Aorta (tissue), 5 donors: Measurements from ENCODE around the gene TNS4. TPM values are rescaled to one million over a fixed set of nuclear protein-coding genes. Genes with fewer than 3 reads are reported as not detected.
A peak's percentile ranks its signal among the peaks of the same experiment; 100 is the strongest.

Experiments
- ATAC-seq: fragments of 200-7000 bp; cut with Tn5 transposase; one replicate; pipeline ENCODE4 v1.9.1; 2022; ENCODE audit warnings: moderate library complexity; ENCODE audit not compliant: low FRiP score
- DNase-seq, 2 donors: peaks; one replicate each; pipeline ENCODE4 v3.0.0-alpha.2; 2020
- H3K27ac ChIP-seq, 2 donors: one replicate each; pipeline ENCODE4 v1.5.1; 2013; ENCODE audit warnings: low read length in 2 of 2, mild to moderate bottlenecking in 2 of 2, moderate library complexity in 2 of 2, control low read depth in 1 of 2, inconsistent platforms in 1 of 2, low read depth in 1 of 2
- H3K27me3 ChIP-seq, 2 donors: one replicate each; pipeline ENCODE4 v1.6.1; 2013; ENCODE audit warnings: control low read depth in 1 of 2, low read length in 1 of 2, mild to moderate bottlenecking in 1 of 2, moderate library complexity in 1 of 2; ENCODE audit not compliant: insufficient read depth in 2 of 2, control insufficient read depth in 1 of 2
- H3K36me3 ChIP-seq, 2 donors: one replicate each; pipeline ENCODE4 v1.6.1; 2013; ENCODE audit warnings: control low read depth in 1 of 2, low read length in 1 of 2, mild to moderate bottlenecking in 1 of 2; ENCODE audit not compliant: insufficient read depth in 2 of 2, control insufficient read depth in 1 of 2
- H3K4me1 ChIP-seq, 2 donors: one replicate each; pipeline ENCODE4 v1.6.1; 2013; ENCODE audit warnings: low read length in 2 of 2, control low read depth in 1 of 2, mild to moderate bottlenecking in 1 of 2, moderate library complexity in 1 of 2; ENCODE audit not compliant: insufficient read depth in 2 of 2, control insufficient read depth in 1 of 2
- H3K4me3 ChIP-seq, 2 donors: one replicate each; pipeline ENCODE4 v1.5.1; 2013; ENCODE audit warnings: low read length in 2 of 2, control low read depth in 1 of 2, mild to moderate bottlenecking in 1 of 2
- H3K9me3 ChIP-seq: one replicate; pipeline ENCODE4 v1.6.1; 2013; ENCODE audit warnings: mild to moderate bottlenecking, low read length; ENCODE audit not compliant: control insufficient read depth
- WGBS, 2 donors: extraction: QIAGEN DNeasy Blood & Tissue Kit; methylation state at CpG; one replicate each; pipeline ENCODE4 v1.1.7; 2013; 5-methylcytosine and 5-hydroxymethylcytosine counted together
- intact Hi-C, 2 donors: fragments of 100-400 bp; cut with DNase I; formaldehyde crosslinking; loops; one replicate each; pipeline versions ENCODE4 v1.14.2 to v1.15.0; 2022
- polyA plus RNA-seq, 2 donors: library from polyadenylated mRNA; stranded (reverse); fragments of 200-250 nt; gene quantifications; one replicate each; pipeline ENCODE4 v1.2.3, GENCODE V29; 2013
- total RNA-seq, 2 donors: library from RNA; stranded (reverse); fragmentation: NEBNext Ultra II Directional; extraction: Animal tissue kit (Norgen Biotek cat#: 25700); gene quantifications; one replicate each; pipeline ENCODE4 v1.2.1, GENCODE V29; 2021
- donor health status: healthy with polysubstance abuse.
- donor health status: Bipolar disorder and iron deficiency.
- donor health status: DM: no; HTN: no; CAD: no.
- donor health status: DM: no; HTN: no; CAD: no.
- donor health status: DM: yes; HTN: yes; CAD: no.

TNS4 gene
- total and polyA plus RNA-seq, 4 donors, result 0.05 to 0.39 TPM; not detected in 2

- Histone ChIP-seq H3K27me3 (no peaks in the 10 kb centered on the region), H3K27ac (no peak overlapping the region), H3K4me3 (no peak overlapping the region), H3K36me3 (no peaks in the 10 kb centered on the region), H3K4me1 (no peaks in the 10 kb centered on the region), H3K9me3 (no peaks in the 10 kb centered on the region)
- no peak for DNase-seq
- no peak for ATAC-seq
- intact Hi-C loops, result loop anchor here (5.0 to 10.0 kb wide), 3 partner anchors 55 to 83 kb away; no protein-coding TSS in a partner anchor
- 80 to 87% methylated on average over 1 of the region's 1 CpG for WGBS, 2 donors
These were observed 23.6 kb downstream of the TNS4 start for GRCh38 chr17:40477796-40478195.

GRCh38 chr17:40475234-40475908 lies 26.1 kb downstream of the TNS4 start:
- intact Hi-C loops, result loop anchor here (5.0 to 10.0 kb wide), 3 partner anchors 57 to 81 kb away; no protein-coding TSS in a partner anchor
- ATAC-seq, result no peak
- no peak overlapping the region for H3K4me3 ChIP-seq
- no peaks in the 10 kb centered on the region for H3K4me1 ChIP-seq
- H3K36me3 ChIP-seq, result no peaks in the 10 kb centered on the region
- H3K27ac ChIP-seq, result no peak overlapping the region
- 93 to 94% methylated on average over 18 of the region's 18 CpGs for WGBS, 2 donors
- DNase-seq, result no peak
- no peaks in the 10 kb centered on the region for H3K27me3 ChIP-seq
- H3K9me3 ChIP-seq, result no peaks in the 10 kb centered on the region

- Histone ChIP-seq H3K4me1 (no peaks in the 10 kb centered on the region), H3K27ac (no peak overlapping the region), H3K4me3 (no peak overlapping the region), H3K9me3 (no peaks in the 10 kb centered on the region), H3K36me3 (no peaks in the 10 kb centered on the region), H3K27me3 (no peaks in the 10 kb centered on the region)
- DNase-seq (no peak), ATAC-seq (no peak)
- intact Hi-C loops, result loop anchor here (5.0 to 10.0 kb wide), 3 partner anchors 58 to 80 kb away; no protein-coding TSS in a partner anchor
- WGBS, 2 donors, result 91 to 92% methylated on average over 9 of the region's 9 CpGs
These were observed 26.9 kb downstream of the TNS4 start for GRCh38 chr17:40474419-40475002.

- DNase-seq (no peak), ATAC-seq (no peak)
- Histone ChIP-seq H3K27me3 (no peaks in the 10 kb centered on the region), H3K36me3 (no peaks in the 10 kb centered on the region), H3K4me3 (no peak overlapping the region), H3K4me1 (no peaks in the 10 kb centered on the region), H3K27ac (no peak overlapping the region), H3K9me3 (no peaks in the 10 kb centered on the region)
- intact Hi-C loops, result loop anchor here in 1 of 2 donors (10.0 kb wide), 2 partner anchors 61 to 79 kb away; no protein-coding TSS in a partner anchor
- 89 to 91% methylated on average over 16 of the region's 16 CpGs for WGBS, 2 donors
These were observed 27.7 kb downstream of the TNS4 start for GRCh38 chr17:40473573-40474365.

GRCh38 chr17:40472733-40473452 lies 28.5 kb downstream of the TNS4 start:
- H3K27me3 ChIP-seq, result no peaks in the 10 kb centered on the region
- H3K9me3 ChIP-seq, result no peaks in the 10 kb centered on the region
- intact Hi-C loops, result loop anchor here in 1 of 2 donors (10.0 kb wide), 2 partner anchors 62 to 78 kb away; no protein-coding TSS in a partner anchor
- H3K36me3 ChIP-seq, result no peaks in the 10 kb centered on the region
- WGBS, 2 donors, result 95 to 99% methylated on average over 3 of the region's 3 CpGs
- DNase-seq (no peak), ATAC-seq (no peak)
- no peak overlapping the region for H3K27ac ChIP-seq
- no peaks in the 10 kb centered on the region for H3K4me1 ChIP-seq
- H3K4me3 ChIP-seq, result no peak overlapping the region

GRCh38 chr17:40471846-40472732 lies 29.3 kb downstream of the TNS4 start:
- Histone ChIP-seq H3K27me3 (no peaks in the 10 kb centered on the region), H3K36me3 (no peaks in the 10 kb centered on the region), H3K27ac (no peak overlapping the region), H3K4me3 (no peak overlapping the region), H3K4me1 (no peaks in the 10 kb centered on the region), H3K9me3 (no peaks in the 10 kb centered on the region)
- ATAC-seq, result no peak
- WGBS, 2 donors, result 82 to 84% methylated on average over 6 of the region's 6 CpGs
- no peak for DNase-seq
- intact Hi-C loops, result loop anchor here in 1 of 2 donors (10.0 kb wide), 2 partner anchors 63 to 77 kb away; no protein-coding TSS in a partner anchor

- intact Hi-C loops, result loop anchor here in 1 of 2 donors (10.0 kb wide), 2 partner anchors 64 to 76 kb away; no protein-coding TSS in a partner anchor
- no peaks in the 10 kb centered on the region for H3K27me3 ChIP-seq
- ATAC-seq (peak; percentile 15), DNase-seq (no peak)
- H3K4me1 ChIP-seq, result no peaks in the 10 kb centered on the region
- H3K4me3 ChIP-seq, result no peak overlapping the region
- H3K9me3 ChIP-seq, result no peaks in the 10 kb centered on the region
- whole genome bisulfite sequencing, 2 donors, result 58 to 59% methylated on average over 17 of the region's 17 CpGs
- no peak overlapping the region for H3K27ac ChIP-seq
- no peaks in the 10 kb centered on the region for H3K36me3 ChIP-seq
These were observed 30.2 kb downstream of the TNS4 start for GRCh38 chr17:40470932-40471828.
